ENCODE measurements around the gene KIAA1755. TPM values are rescaled to one million over a fixed set of nuclear protein-coding genes. Genes with fewer than 3 reads are reported as not detected.

KIAA1755 gene
- total RNA-seq, 1 experiment from 2014 or later: 0.44 TPM

GRCh38 chr20:38216746-38217595 is 43.6 kb downstream of the KIAA1755 start:
- Histone ChIP-seq H3K9me3 (ENCODE audit: low read length) (no peaks in the 10 kb centered on the region), H3K4me3 (ENCODE audit: low read length) (peak overlapping the region; percentile 44; the same call in 1 of the 2 replicates), H4K20me1 (ENCODE audit: low read length) (no peaks in the 10 kb centered on the region), H3K4me1 (ENCODE audit: insufficient read depth, low read length) (peaks cover 36% of the 10 kb centered on the region), H3K27ac (ENCODE audit: low read length) (peak overlapping the region; percentile 80), H3K79me2 (ENCODE audit: low read length) (peaks cover 15% of the 10 kb centered on the region; the same call in 1 of the 2 replicates), H3K36me3 (ENCODE audit: low read depth, low read length) (no peaks in the 10 kb centered on the region), H3K9me2 (replicated peaks; ENCODE audit: low read length) (no peaks in the 10 kb centered on the region), H3K9ac (ENCODE audit: low read length) (peak overlapping the region; percentile 59), H3K27me3 (ENCODE audit: low read length) (no peaks in the 10 kb centered on the region), H3K4me2 (ENCODE audit: low read length) (peak overlapping the region; percentile 76), H3F3A (ENCODE audit: low read length, unreplicated experiment) (no peaks in the 10 kb centered on the region), H2AFZ (ENCODE audit: low read length) (no peak overlapping the region)
- no peak for ATAC-seq
- TF ChIP-seq EZH2 (IDR thresholded peaks at IDR 0.05; ENCODE audit: low read length, unreplicated experiment) (no peak), CTCF (conservative IDR thresholded peaks at IDR 0.05; ENCODE audit: low read depth, low read length) (no peak), EZH2phosphoT487 (IDR thresholded peaks at IDR 0.05; ENCODE audit: borderline replicate concordance, low read length) (no peak)
- intact Hi-C loops (cut with micrococcal nuclease): loop anchor here (1.0 to 2.0 kb wide), 2 partner anchors 44 to 315 kb away; no protein-coding TSS in a partner anchor
- ChIA-PET POLR2A (ENCODE audit: unreplicated experiment) (no interaction called here), CTCF (interaction anchor here (0.6 to 1.1 kb wide), 4 partner anchors 36 to 159 kb away, joined by 3 to 7 read pairs (median 4); no protein-coding TSS in a partner anchor)
- no peak for DNase-seq
- BruUV-seq (replicated peaks): TSS peak; percentile 37

GRCh38 chr20:38216201-38216600 is 44.3 kb downstream of the KIAA1755 start:
- CTCF ChIA-PET: interaction anchor here (0.9 kb wide), 1 partner anchor 43 kb away, joined by 3 read pairs; no protein-coding TSS in a partner anchor
- peaks cover 15% of the 10 kb centered on the region; the same call in 1 of the 2 replicates for H3K79me2 ChIP-seq (ENCODE audit: low read length)
- POLR2A ChIA-PET (ENCODE audit: unreplicated experiment): no interaction called here
- H3K27me3 ChIP-seq (ENCODE audit: low read length): no peaks in the 10 kb centered on the region
- intact Hi-C loops (cut with micrococcal nuclease): loop anchor here (2.0 kb wide), 1 partner anchor 43 kb away; no protein-coding TSS in a partner anchor
- no peaks in the 10 kb centered on the region for H3K9me2 ChIP-seq (replicated peaks; ENCODE audit: low read length)
- H3K9me3 ChIP-seq (ENCODE audit: low read length): no peaks in the 10 kb centered on the region
- TF ChIP-seq EZH2 (IDR thresholded peaks at IDR 0.05; ENCODE audit: low read length, unreplicated experiment) (no peak), CTCF (conservative IDR thresholded peaks at IDR 0.05; ENCODE audit: low read depth, low read length) (no peak), EZH2phosphoT487 (IDR thresholded peaks at IDR 0.05; ENCODE audit: borderline replicate concordance, low read length) (no peak)
- H3K4me2 ChIP-seq (ENCODE audit: low read length): no peak overlapping the region
- DNase-seq (no peak), ATAC-seq (no peak)
- no TSS peak for BruUV-seq (replicated peaks)
- H3K4me1 ChIP-seq (ENCODE audit: insufficient read depth, low read length): peaks cover 34% of the 10 kb centered on the region
- H3K9ac ChIP-seq (ENCODE audit: low read length): no peak overlapping the region
- H3K27ac ChIP-seq (ENCODE audit: low read length): no peak overlapping the region
- H3K4me3 ChIP-seq (ENCODE audit: low read length): no peak overlapping the region
- no peaks in the 10 kb centered on the region for H4K20me1 ChIP-seq (ENCODE audit: low read length)
- no peak overlapping the region for H2AFZ ChIP-seq (ENCODE audit: low read length)
- no peaks in the 10 kb centered on the region for H3F3A ChIP-seq (ENCODE audit: low read length, unreplicated experiment)
- H3K36me3 ChIP-seq (ENCODE audit: low read depth, low read length): no peaks in the 10 kb centered on the region

Measured in PC-3 (cell line).